ENCODE results near the gene ACAP1.

Gene ACAP1

GRCh38 chr17:7290685-7291084 is 45.6 kb upstream of the ACAP1 start:
- Histone ChIP-seq H3K4me3 (ENCODE audit: low read length) (no peak overlapping the region), H3K9me3 (ENCODE audit: control insufficient read depth, insufficient read depth, low read length) (no peaks in the 10 kb centered on the region), H3K27me3 (ENCODE audit: control insufficient read depth, low read length) (peaks cover 70% of the 10 kb centered on the region), H3K27ac (ENCODE audit: low read depth, low read length) (no peak overlapping the region), H3K4me2 (ENCODE audit: low read length) (no peak overlapping the region), H3K79me2 (ENCODE audit: control insufficient read depth, low read length) (no peaks in the 10 kb centered on the region), H3K9me2 (replicated peaks; ENCODE audit: control insufficient read depth, low read length) (no peaks in the 10 kb centered on the region), H4K20me1 (ENCODE audit: control insufficient read depth, insufficient read depth, low read depth, low read length) (no peaks in the 10 kb centered on the region), H3F3A (ENCODE audit: control insufficient read depth, insufficient read depth) (0 out of 2 replicates have a peak, but pooled peaks cover 2% of the 10 kb centered on the region), H3K4me1 (ENCODE audit: control insufficient read depth, low read length) (peaks cover 15% of the 10 kb centered on the region), H3K36me3 (ENCODE audit: control insufficient read depth, low read length) (no peaks in the 10 kb centered on the region)
- TF ChIP-seq EZH2phosphoT487 (IDR thresholded peaks at IDR 0.05; ENCODE audit: borderline replicate concordance, low read length) = no peak

- Histone ChIP-seq H3K79me2 (ENCODE audit: control insufficient read depth, low read length) (no peaks in the 10 kb centered on the region), H4K20me1 (ENCODE audit: control insufficient read depth, insufficient read depth, low read depth, low read length) (no peaks in the 10 kb centered on the region), H3K4me1 (ENCODE audit: control insufficient read depth, low read length) (peaks cover 23% of the 10 kb centered on the region), H3K27me3 (ENCODE audit: control insufficient read depth, low read length) (peaks cover 62% of the 10 kb centered on the region), H3K4me3 (ENCODE audit: low read length) (no peak overlapping the region), H3K9me2 (replicated peaks; ENCODE audit: control insufficient read depth, low read length) (no peaks in the 10 kb centered on the region), H3K27ac (ENCODE audit: low read depth, low read length) (no peak overlapping the region), H3K4me2 (ENCODE audit: low read length) (no peak overlapping the region), H3K9me3 (ENCODE audit: control insufficient read depth, insufficient read depth, low read length) (no peaks in the 10 kb centered on the region), H3K36me3 (ENCODE audit: control insufficient read depth, low read length) (no peaks in the 10 kb centered on the region), H3F3A (ENCODE audit: control insufficient read depth, insufficient read depth) (0 out of 2 replicates have a peak, but pooled peaks cover 2% of the 10 kb centered on the region)
- TF ChIP-seq CTCF (IDR thresholded peaks at IDR 0.05; ENCODE audit: low read depth, low read length, poor library complexity, severe bottlenecking) (no peak), EZH2phosphoT487 (IDR thresholded peaks at IDR 0.05; ENCODE audit: borderline replicate concordance, low read length) (no peak)
These were observed 44.1 kb upstream of the ACAP1 start for GRCh38 chr17:7292194-7292593.

- Histone ChIP-seq H3K9me3 (ENCODE audit: control insufficient read depth, insufficient read depth, low read length) (no peaks in the 10 kb centered on the region), H3K4me2 (ENCODE audit: low read length) (no peak overlapping the region), H3K4me3 (ENCODE audit: low read length) (no peak overlapping the region), H3K27ac (ENCODE audit: low read depth, low read length) (no peak overlapping the region), H3K79me2 (ENCODE audit: control insufficient read depth, low read length) (no peaks in the 10 kb centered on the region), H3K4me1 (ENCODE audit: control insufficient read depth, low read length) (peaks cover 23% of the 10 kb centered on the region), H3K36me3 (ENCODE audit: control insufficient read depth, low read length) (no peaks in the 10 kb centered on the region), H3F3A (ENCODE audit: control insufficient read depth, insufficient read depth) (0 out of 2 replicates have a peak, but pooled peaks cover 2% of the 10 kb centered on the region), H3K27me3 (ENCODE audit: control insufficient read depth, low read length) (peaks cover 57% of the 10 kb centered on the region), H4K20me1 (ENCODE audit: control insufficient read depth, insufficient read depth, low read depth, low read length) (no peaks in the 10 kb centered on the region), H3K9me2 (replicated peaks; ENCODE audit: control insufficient read depth, low read length) (no peaks in the 10 kb centered on the region)
- TF ChIP-seq CTCF (IDR thresholded peaks at IDR 0.05; ENCODE audit: low read depth, low read length, poor library complexity, severe bottlenecking) (no peak), EZH2phosphoT487 (IDR thresholded peaks at IDR 0.05; ENCODE audit: borderline replicate concordance, low read length) (no peak)
These were observed 43.6 kb upstream of the ACAP1 start for GRCh38 chr17:7292729-7293128.

- no peak overlapping the region for H3K4me2 ChIP-seq (ENCODE audit: low read length)
- no peaks in the 10 kb centered on the region for H3K9me3 ChIP-seq (ENCODE audit: control insufficient read depth, insufficient read depth, low read length)
- H3K27me3 ChIP-seq (ENCODE audit: control insufficient read depth, low read length) = peaks cover 53% of the 10 kb centered on the region
These were observed 43.2 kb upstream of the ACAP1 start for GRCh38 chr17:7293159-7293558.

More at GRCh38 chr17:7293159-7293558, 43.2 kb upstream of the ACAP1 start:
- TF ChIP-seq CTCF (IDR thresholded peaks at IDR 0.05; ENCODE audit: low read depth, low read length, poor library complexity, severe bottlenecking) (no peak), EZH2phosphoT487 (IDR thresholded peaks at IDR 0.05; ENCODE audit: borderline replicate concordance, low read length) (no peak)
- Histone ChIP-seq H3K36me3 (ENCODE audit: control insufficient read depth, low read length) (no peaks in the 10 kb centered on the region), H4K20me1 (ENCODE audit: control insufficient read depth, insufficient read depth, low read depth, low read length) (no peaks in the 10 kb centered on the region), H3K9me2 (replicated peaks; ENCODE audit: control insufficient read depth, low read length) (no peaks in the 10 kb centered on the region), H3K27ac (ENCODE audit: low read depth, low read length) (no peak overlapping the region), H3K4me1 (ENCODE audit: control insufficient read depth, low read length) (peaks cover 23% of the 10 kb centered on the region), H3K4me3 (ENCODE audit: low read length) (no peak overlapping the region), H3F3A (ENCODE audit: control insufficient read depth, insufficient read depth) (0 out of 2 replicates have a peak, but pooled peaks cover 2% of the 10 kb centered on the region), H3K79me2 (ENCODE audit: control insufficient read depth, low read length) (no peaks in the 10 kb centered on the region)

All from DOHH2 (cell line).